Ascending aorta (tissue), 2 donors: ENCODE results near the gene SCN2B. TPM values are rescaled to one million over a fixed set of nuclear protein-coding genes. Genes with fewer than 3 reads are reported as not detected.

Experiments
- DNase-seq, 2 donors: peaks; one replicate each; pipeline ENCODE4 v3.0.0-alpha.2; 2019; ENCODE audit warnings: low spot score in 2 of 2
- H3K27ac ChIP-seq, 2 donors: fragments of 200-600 bp; sonication (generic); one replicate each; pipeline ENCODE4 v1.5.1; 2016 to 2017; ENCODE audit warnings: mild to moderate bottlenecking in 1 of 2
- H3K27me3 ChIP-seq: fragments of 200-600 bp; sonication (generic); one replicate; pipeline ENCODE4 v1.5.1; 2017
- H3K36me3 ChIP-seq, 2 donors: fragments of 200-600 bp; sonication (generic); one replicate each; pipeline ENCODE4 v1.5.1; 2016
- H3K4me1 ChIP-seq, 2 donors: fragments of 200-600 bp; sonication (generic); one replicate each; pipeline ENCODE4 v1.5.1; 2016 to 2017; ENCODE audit warnings: mild to moderate bottlenecking in 1 of 2
- H3K4me3 ChIP-seq, 2 donors: fragments of 200-600 bp; sonication (generic); one replicate each; pipeline ENCODE4 v1.5.1; 2016 to 2017; ENCODE audit warnings: mild to moderate bottlenecking in 1 of 2
- H3K9me3 ChIP-seq, 2 donors: fragments of 200-600 bp; sonication (generic); one replicate each; pipeline ENCODE4 v1.5.1; 2016
- intact Hi-C: fragments of 100-400 bp; cut with DNase I; formaldehyde crosslinking; loops from one replicate; pipeline ENCODE4 v1.15.1; 2023
- total RNA-seq: library from RNA; depleted of rRNA; stranded (reverse); fragments of >200 nt; gene quantifications from one replicate; pipeline ENCODE4 v1.1.0, GENCODE V29; 2016
- TF ChIP-seq, protein P1 (sequence below), 3 experiments: fragments of 200-600 bp in 2 of 3; fragments of 450-650 bp in 1 of 3; sonication (generic) in 2 of 3; IDR thresholded peaks; one replicate each; pipeline ENCODE4 v1.5.1; 2016 to 2019; ENCODE audit warnings: antibody characterized with exemption in 3 of 3, mild to moderate bottlenecking in 1 of 3, moderate library complexity in 1 of 3

The SCN2B gene
- 0.11 TPM for total RNA-seq

- Histone ChIP-seq H3K36me3 (no peaks in the 10 kb centered on the region), H3K4me3 (peak within 1 kb of the TSS; percentile 12 to 17), H3K27ac (no peak within 1 kb of the TSS), H3K4me1 (no peaks in the 10 kb centered on the region), H3K27me3 (no peaks in the 10 kb centered on the region), H3K9me3 (no peaks in the 10 kb centered on the region)
- TF ChIP-seq, protein P1, sequence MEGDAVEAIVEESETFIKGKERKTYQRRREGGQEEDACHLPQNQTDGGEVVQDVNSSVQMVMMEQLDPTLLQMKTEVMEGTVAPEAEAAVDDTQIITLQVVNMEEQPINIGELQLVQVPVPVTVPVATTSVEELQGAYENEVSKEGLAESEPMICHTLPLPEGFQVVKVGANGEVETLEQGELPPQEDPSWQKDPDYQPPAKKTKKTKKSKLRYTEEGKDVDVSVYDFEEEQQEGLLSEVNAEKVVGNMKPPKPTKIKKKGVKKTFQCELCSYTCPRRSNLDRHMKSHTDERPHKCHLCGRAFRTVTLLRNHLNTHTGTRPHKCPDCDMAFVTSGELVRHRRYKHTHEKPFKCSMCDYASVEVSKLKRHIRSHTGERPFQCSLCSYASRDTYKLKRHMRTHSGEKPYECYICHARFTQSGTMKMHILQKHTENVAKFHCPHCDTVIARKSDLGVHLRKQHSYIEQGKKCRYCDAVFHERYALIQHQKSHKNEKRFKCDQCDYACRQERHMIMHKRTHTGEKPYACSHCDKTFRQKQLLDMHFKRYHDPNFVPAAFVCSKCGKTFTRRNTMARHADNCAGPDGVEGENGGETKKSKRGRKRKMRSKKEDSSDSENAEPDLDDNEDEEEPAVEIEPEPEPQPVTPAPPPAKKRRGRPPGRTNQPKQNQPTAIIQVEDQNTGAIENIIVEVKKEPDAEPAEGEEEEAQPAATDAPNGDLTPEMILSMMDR (IDR thresholded peaks at IDR 0.05), result no peak
- intact Hi-C loops, result no loop called here
- DNase-seq, result no peak
Observed at GRCh38 chr11:118175993-118176777, at the start of gene SCN2B. Gene SCN2B (minus strand): TSS chr11:118176639. CDS start chr11:118176431, 208 bp downstream.

GRCh38 chr11:118224511-118225188 is 48.2 kb upstream of the SCN2B start, which contains the start of gene JAML:
Gene JAML (minus strand): TSS chr11:118225011. CDS start chr11:118214866, 10,145 bp downstream.
- intact Hi-C loops, result no loop called here
- no peaks in the 10 kb centered on the region for H3K4me1 ChIP-seq
- no peaks in the 10 kb centered on the region for H3K36me3 ChIP-seq
- DNase-seq, result no peak
- H3K9me3 ChIP-seq, result no peaks in the 10 kb centered on the region
- TF ChIP-seq, protein P1 (IDR thresholded peaks at IDR 0.05), result no peak
- H3K4me3 ChIP-seq, result peak within 1 kb of the TSS in 1 of 2 donors; percentile 28
- peak within 1 kb of the TSS in 1 of 2 donors; percentile 37 for H3K27ac ChIP-seq
- H3K27me3 ChIP-seq, result no peaks in the 10 kb centered on the region

- TF ChIP-seq, protein P1 (IDR thresholded peaks at IDR 0.05), result no peak
- intact Hi-C loops, result no loop called here
- Histone ChIP-seq H3K27me3 (no peaks in the 10 kb centered on the region), H3K4me1 (no peaks in the 10 kb centered on the region), H3K4me3 (peak overlapping the region in 1 of 2 donors; percentile 28), H3K36me3 (no peaks in the 10 kb centered on the region), H3K27ac (peak overlapping the region in 1 of 2 donors; percentile 37), H3K9me3 (no peaks in the 10 kb centered on the region)
- DNase-seq, result no peak
Observed at GRCh38 chr11:118223992-118224391, 47.6 kb upstream of the SCN2B start.

GRCh38 chr11:118223570-118223969 is 47.1 kb upstream of the SCN2B start:
- H3K4me3 ChIP-seq, result peak overlapping the region in 1 of 2 donors; percentile 28

DNA sequence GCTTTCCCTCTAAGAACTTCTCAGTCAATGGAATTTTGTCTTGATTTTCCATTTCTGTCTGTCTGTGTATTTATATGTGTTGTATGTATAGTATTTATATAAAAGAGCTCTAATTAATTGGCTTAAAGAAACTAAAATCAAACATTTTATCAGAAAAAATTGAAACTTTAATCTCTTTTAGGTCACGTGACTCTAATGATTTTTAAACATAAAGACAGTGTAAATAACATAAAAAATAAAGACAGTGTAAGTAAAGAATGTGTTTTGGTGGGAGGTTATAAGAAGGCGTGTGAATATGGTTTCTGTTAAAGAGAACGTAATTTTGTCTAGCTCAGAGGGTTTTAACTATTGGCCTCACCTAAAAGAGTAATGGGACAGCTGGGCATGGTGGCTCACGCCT is 46.0 kb upstream of the SCN2B start:
- TF ChIP-seq, protein P1 (IDR thresholded peaks at IDR 0.05), result no peak
- DNase-seq, result no peak
- Histone ChIP-seq H3K4me3 (no peak overlapping the region), H3K36me3 (no peaks in the 10 kb centered on the region), H3K4me1 (no peaks in the 10 kb centered on the region), H3K27ac (no peak overlapping the region), H3K9me3 (no peaks in the 10 kb centered on the region), H3K27me3 (no peaks in the 10 kb centered on the region)
- intact Hi-C loops, result no loop called here

More at GRCh38 chr11:118223570-118223969, 47.1 kb upstream of the SCN2B start:
- Histone ChIP-seq H3K36me3 (no peaks in the 10 kb centered on the region), H3K9me3 (no peaks in the 10 kb centered on the region), H3K27me3 (no peaks in the 10 kb centered on the region), H3K27ac (no peak overlapping the region), H3K4me1 (no peaks in the 10 kb centered on the region)
- TF ChIP-seq, protein P1 (IDR thresholded peaks at IDR 0.05), result no peak
- intact Hi-C loops, result no loop called here
- no peak for DNase-seq
